ENCODE data around the gene ROGDI. TPM values are rescaled to one million over a fixed set of nuclear protein-coding genes. Genes with fewer than 3 reads are reported as not detected.
A peak's percentile ranks its signal among the peaks of the same experiment; 100 is the strongest.

Gene ROGDI
- total and polyA plus RNA-seq, 2 of the 13 experiments (the other 11 are each of a cell fraction or from before 2014, with no cell fraction given) = 19.2 to 42.1 TPM

DNA sequence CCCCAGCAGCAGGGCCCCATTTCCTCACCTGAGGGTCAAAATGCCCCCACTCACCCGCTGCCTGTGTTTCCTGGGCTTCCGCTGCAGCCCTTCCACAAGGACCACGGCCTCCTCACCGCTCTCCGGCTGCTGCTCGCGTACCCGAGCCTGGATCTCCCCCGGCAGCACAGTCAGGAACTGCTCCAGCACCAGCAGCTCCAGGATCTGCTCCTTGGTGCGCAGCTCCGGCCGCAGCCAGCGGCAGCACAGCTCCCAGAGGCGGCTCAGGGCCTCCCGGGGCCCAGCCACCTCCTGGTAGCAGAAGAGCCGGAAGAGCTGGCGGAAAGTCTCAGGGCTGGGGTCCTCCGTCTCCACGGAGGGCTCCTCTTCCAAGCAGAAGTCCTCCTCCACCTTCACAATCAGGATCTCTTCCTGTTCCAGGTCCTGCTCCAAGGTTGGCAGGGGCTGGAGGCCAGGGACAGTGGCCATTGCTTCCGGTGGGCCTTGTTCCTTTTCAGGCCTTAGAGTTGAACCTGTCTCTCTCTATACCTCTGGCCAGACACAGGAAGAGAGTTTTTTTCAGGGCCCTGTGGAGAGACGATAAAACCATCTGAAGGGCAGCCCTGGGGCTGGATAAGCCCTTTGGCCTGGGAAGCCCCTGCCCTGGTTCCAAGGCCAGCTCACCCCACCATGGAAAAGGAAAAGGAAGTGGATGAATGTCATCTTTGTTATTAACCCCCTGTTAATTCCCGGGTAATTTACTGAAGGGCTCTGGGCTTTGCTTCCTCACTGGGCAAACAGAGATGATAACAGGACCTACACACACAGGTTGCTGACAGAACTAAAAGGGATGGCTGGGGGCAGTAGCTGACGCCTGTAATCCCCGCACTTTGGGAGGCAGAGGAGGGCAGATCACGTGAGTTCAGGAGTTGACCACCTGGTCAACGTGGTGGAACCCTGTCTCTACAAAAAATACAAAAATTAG, 36.6 kb downstream of the ROGDI start (continued):
- TF ChIP-seq ZNF350 (CRISPR knock-in tag; IDR thresholded peaks at IDR 0.05; ENCODE audit: borderline replicate concordance, low read depth) = 0 out of 2 replicates have a peak, but pooled peaks have one; percentile 1
- TF ChIP-seq BATF2 (CRISPR knock-in tag; IDR thresholded peaks at IDR 0.05) = no peak
- peak; percentile 72 for TF ChIP-seq MNT (IDR thresholded peaks at IDR 0.05)
- TF ChIP-seq DPF2 (CRISPR knock-in tag; IDR thresholded peaks at IDR 0.05; ENCODE audit: borderline replicate concordance, low read depth) = peak; percentile 24; the same call in 1 of the 2 replicates
- TF ChIP-seq, protein P1, sequence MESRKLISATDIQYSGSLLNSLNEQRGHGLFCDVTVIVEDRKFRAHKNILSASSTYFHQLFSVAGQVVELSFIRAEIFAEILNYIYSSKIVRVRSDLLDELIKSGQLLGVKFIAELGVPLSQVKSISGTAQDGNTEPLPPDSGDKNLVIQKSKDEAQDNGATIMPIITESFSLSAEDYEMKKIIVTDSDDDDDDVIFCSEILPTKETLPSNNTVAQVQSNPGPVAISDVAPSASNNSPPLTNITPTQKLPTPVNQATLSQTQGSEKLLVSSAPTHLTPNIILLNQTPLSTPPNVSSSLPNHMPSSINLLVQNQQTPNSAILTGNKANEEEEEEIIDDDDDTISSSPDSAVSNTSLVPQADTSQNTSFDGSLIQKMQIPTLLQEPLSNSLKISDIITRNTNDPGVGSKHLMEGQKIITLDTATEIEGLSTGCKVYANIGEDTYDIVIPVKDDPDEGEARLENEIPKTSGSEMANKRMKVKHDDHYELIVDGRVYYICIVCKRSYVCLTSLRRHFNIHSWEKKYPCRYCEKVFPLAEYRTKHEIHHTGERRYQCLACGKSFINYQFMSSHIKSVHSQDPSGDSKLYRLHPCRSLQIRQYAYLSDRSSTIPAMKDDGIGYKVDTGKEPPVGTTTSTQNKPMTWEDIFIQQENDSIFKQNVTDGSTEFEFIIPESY (CRISPR knock-in tag; IDR thresholded peaks at IDR 0.05) = peak; percentile 83
- 0 out of 2 replicates have a peak, but pooled peaks have one; percentile 71 for TF ChIP-seq ELF4 (CRISPR knock-in tag; IDR thresholded peaks at IDR 0.05; ENCODE audit: borderline replicate concordance)
- peak; percentile 14; the same call in 1 of the 2 replicates for TF ChIP-seq SALL1 (CRISPR knock-in tag; IDR thresholded peaks at IDR 0.05)
- peak in 1 of 2 experiments; percentile 62; a peak in 2 of 4 replicates for TF ChIP-seq POLR2A (IDR thresholded peaks at IDR 0.05; ENCODE audit: insufficient read depth in 1 of 2, low read depth in 2 of 2, low read length in 2 of 2)
- TF ChIP-seq SAP130 (CRISPR knock-in tag; IDR thresholded peaks at IDR 0.05; ENCODE audit: low read depth) = peak; percentile 44
- TF ChIP-seq, protein P2, sequence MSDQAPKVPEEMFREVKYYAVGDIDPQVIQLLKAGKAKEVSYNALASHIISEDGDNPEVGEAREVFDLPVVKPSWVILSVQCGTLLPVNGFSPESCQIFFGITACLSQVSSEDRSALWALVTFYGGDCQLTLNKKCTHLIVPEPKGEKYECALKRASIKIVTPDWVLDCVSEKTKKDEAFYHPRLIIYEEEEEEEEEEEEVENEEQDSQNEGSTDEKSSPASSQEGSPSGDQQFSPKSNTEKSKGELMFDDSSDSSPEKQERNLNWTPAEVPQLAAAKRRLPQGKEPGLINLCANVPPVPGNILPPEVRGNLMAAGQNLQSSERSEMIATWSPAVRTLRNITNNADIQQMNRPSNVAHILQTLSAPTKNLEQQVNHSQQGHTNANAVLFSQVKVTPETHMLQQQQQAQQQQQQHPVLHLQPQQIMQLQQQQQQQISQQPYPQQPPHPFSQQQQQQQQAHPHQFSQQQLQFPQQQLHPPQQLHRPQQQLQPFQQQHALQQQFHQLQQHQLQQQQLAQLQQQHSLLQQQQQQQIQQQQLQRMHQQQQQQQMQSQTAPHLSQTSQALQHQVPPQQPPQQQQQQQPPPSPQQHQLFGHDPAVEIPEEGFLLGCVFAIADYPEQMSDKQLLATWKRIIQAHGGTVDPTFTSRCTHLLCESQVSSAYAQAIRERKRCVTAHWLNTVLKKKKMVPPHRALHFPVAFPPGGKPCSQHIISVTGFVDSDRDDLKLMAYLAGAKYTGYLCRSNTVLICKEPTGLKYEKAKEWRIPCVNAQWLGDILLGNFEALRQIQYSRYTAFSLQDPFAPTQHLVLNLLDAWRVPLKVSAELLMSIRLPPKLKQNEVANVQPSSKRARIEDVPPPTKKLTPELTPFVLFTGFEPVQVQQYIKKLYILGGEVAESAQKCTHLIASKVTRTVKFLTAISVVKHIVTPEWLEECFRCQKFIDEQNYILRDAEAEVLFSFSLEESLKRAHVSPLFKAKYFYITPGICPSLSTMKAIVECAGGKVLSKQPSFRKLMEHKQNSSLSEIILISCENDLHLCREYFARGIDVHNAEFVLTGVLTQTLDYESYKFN (CRISPR knock-in tag; conservative IDR thresholded peaks at IDR 0.05) = peak; percentile 66
- TF ChIP-seq ARNTL (CRISPR knock-in tag; IDR thresholded peaks at IDR 0.05) = peak; percentile 39
- 0 out of 2 replicates have a peak, but pooled peaks have one; percentile 17 for TF ChIP-seq ZBTB7A (CRISPR knock-in tag; IDR thresholded peaks at IDR 0.05)
- no peak for TF ChIP-seq GTF2F1 (IDR thresholded peaks at IDR 0.05; ENCODE audit: low read length)
- 0 out of 2 replicates have a peak, but pooled peaks have one; percentile 35 for TF ChIP-seq ZNF230 (CRISPR knock-in tag; IDR thresholded peaks at IDR 0.05)
- TF ChIP-seq NR2F6 (IDR thresholded peaks at IDR 0.05) = 0 out of 2 replicates have a peak, but pooled peaks have one; percentile 19
- no peak for TF ChIP-seq NR2F6 (CRISPR knock-in tag; IDR thresholded peaks at IDR 0.05)
- TF ChIP-seq, protein P3, sequence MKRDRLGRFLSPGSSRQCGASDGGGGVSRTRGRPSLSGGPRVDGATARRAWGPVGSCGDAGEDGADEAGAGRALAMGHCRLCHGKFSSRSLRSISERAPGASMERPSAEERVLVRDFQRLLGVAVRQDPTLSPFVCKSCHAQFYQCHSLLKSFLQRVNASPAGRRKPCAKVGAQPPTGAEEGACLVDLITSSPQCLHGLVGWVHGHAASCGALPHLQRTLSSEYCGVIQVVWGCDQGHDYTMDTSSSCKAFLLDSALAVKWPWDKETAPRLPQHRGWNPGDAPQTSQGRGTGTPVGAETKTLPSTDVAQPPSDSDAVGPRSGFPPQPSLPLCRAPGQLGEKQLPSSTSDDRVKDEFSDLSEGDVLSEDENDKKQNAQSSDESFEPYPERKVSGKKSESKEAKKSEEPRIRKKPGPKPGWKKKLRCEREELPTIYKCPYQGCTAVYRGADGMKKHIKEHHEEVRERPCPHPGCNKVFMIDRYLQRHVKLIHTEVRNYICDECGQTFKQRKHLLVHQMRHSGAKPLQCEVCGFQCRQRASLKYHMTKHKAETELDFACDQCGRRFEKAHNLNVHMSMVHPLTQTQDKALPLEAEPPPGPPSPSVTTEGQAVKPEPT (CRISPR knock-in tag; IDR thresholded peaks at IDR 0.05; ENCODE audit: low read depth) = 0 out of 2 replicates have a peak, but pooled peaks have one; percentile 31
- TF ChIP-seq GATAD1 (CRISPR knock-in tag; IDR thresholded peaks at IDR 0.05) = no peak
